Anterior cingulate cortex (tissue), 58 donors: ENCODE results near the gene DNAI4.
"Not testable (repeated sequence)": the region's sequence is repeated elsewhere in the genome, so short reads cannot be mapped to it uniquely, and the experiment has no call there.

Source experiments
- DNase-seq, 58 donors: peaks; one replicate each; lab custom pipeline; 2025; lab: John Stamatoyannopoulos, UW

Gene DNAI4

GRCh38 chr1:66924756-66925557, at the start of gene DNAI4, which contains the start of gene MIER1:
Gene DNAI4 (minus strand): TSS chr1:66924856. CDS start chr1:66924831, 25 bp downstream.
Gene MIER1 (plus strand): TSS chr1:66924990. CDS start chr1:66925029, 39 bp downstream.
- DNase-seq, result peak; percentile 77 to 99 (median 95)

- DNase-seq, result no peak
Observed at GRCh38 chr1:66968574-66968973, 43.9 kb upstream of the DNAI4 start.

GRCh38 chr1:66966188-66966873, 41.7 kb upstream of the DNAI4 start:
- DNase-seq, result not testable (repeated sequence)

GRCh38 chr1:66957938-66958337, 33.3 kb upstream of the DNAI4 start:
- no peak for DNase-seq

- no peak for DNase-seq
Observed at GRCh38 chr1:66954208-66954607, 29.6 kb upstream of the DNAI4 start.

GRCh38 chr1:66951513-66951912, 26.9 kb upstream of the DNAI4 start:
- DNase-seq, result no peak

- DNase-seq, result no peak
Observed at GRCh38 chr1:66947267-66947666, 22.6 kb upstream of the DNAI4 start.

GRCh38 chr1:66945316-66945715, 20.7 kb upstream of the DNAI4 start:
- no peak for DNase-seq

- DNase-seq, result no peak
Observed at GRCh38 chr1:66944330-66945274, 19.9 kb upstream of the DNAI4 start.

- DNase-seq, result no peak
Observed at GRCh38 chr1:66943361-66943969, 18.8 kb upstream of the DNAI4 start.

- no peak for DNase-seq
Observed at GRCh38 chr1:66940981-66941380, 16.3 kb upstream of the DNAI4 start.

- no peak for DNase-seq
Observed at GRCh38 chr1:66938613-66939012, 14.0 kb upstream of the DNAI4 start.

- no peak for DNase-seq
Observed at GRCh38 chr1:66937529-66938234, 13.0 kb upstream of the DNAI4 start.

- DNase-seq, result no peak
Observed at GRCh38 chr1:66933887-66934700, 9.4 kb upstream of the DNAI4 start.

- DNase-seq, result no peak
Observed at GRCh38 chr1:66932291-66932690, 7.6 kb upstream of the DNAI4 start.

GRCh38 chr1:66931590-66931989, 6.9 kb upstream of the DNAI4 start:
- no peak for DNase-seq

GRCh38 chr1:66930823-66931174, 6.1 kb upstream of the DNAI4 start:
- no peak for DNase-seq

- peak; percentile 45 to 96 (median 92) for DNase-seq
Observed at GRCh38 chr1:66929999-66930822, 5.6 kb upstream of the DNAI4 start.
